ENCODE results near the gene WBP1L.
"Not testable (repeated sequence)": the region's sequence is repeated elsewhere in the genome, so short reads cannot be mapped to it uniquely, and the experiment has no call there.

WBP1L gene

GRCh38 chr10:102713539-102713813, 30.3 kb upstream of the WBP1L start:
- TF ChIP-seq POLR2AphosphoS5 (IDR thresholded peaks at IDR 0.05; ENCODE audit: low read depth, low read length) (0 out of 2 replicates have a peak, but pooled peaks have one; percentile 67), TAF1 (IDR thresholded peaks at IDR 0.05; ENCODE audit: borderline replicate concordance, low read depth, low read length) (no peak)
- FAIRE-seq, result no peak
- DNase-seq (ENCODE audit: insufficient read length), result no peak

DNA sequence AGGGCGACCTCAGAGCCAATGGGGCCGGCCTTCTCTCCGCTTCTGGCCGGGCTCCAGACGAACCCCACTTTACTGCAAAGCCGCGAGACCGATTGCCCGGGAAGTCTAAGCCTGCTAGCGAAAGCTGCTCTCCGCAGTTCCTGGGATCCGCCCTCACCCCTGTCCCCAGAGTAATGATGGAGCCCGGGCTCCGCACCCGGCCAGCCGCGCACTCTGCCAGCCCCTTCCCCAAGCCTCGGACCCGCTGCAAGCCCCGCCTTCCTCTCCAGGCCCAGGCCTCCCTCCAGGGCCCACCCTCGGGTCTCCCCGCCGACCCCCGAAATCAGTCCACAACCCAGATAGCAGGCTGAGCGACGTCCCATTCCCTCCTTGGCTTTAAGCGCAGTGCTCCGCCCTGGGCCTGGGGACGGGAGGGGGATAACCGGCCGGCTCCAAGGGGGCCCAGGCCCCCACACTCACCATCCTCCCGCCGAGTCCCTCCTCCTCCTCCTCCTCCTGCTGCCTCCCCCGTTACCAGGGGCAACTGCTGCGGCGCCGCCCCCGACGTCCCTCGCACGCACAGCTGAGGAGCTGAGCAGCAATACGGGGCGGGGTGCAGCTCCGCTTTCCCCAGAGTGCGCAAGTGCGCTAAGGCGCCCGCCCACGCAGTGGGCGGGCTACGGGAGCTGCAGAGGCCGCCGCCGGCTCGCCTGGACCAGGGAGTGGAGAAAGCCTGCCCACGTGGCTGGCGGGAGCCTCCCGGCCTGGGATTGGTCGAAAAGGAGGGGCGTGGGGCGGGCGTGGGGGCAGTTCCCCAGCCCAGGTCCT, 29.7 kb upstream of the WBP1L start, which contains the start of gene ARL3:
TSS of gene ARL3 (minus strand) at position 584 of the 807 bp plus-strand sequence. CDS start at position 462, 122 bp downstream.
- DNase-seq (ENCODE audit: insufficient read length) (peak; percentile 98), FAIRE-seq (peak; percentile 89)
- TF ChIP-seq TAF1 (IDR thresholded peaks at IDR 0.05; ENCODE audit: borderline replicate concordance, low read depth, low read length), result peak; percentile 74; the same call in 1 of the 2 replicates
- TF ChIP-seq POLR2AphosphoS5 (IDR thresholded peaks at IDR 0.05; ENCODE audit: low read depth, low read length), result no peak; the same call in none of the 2 replicates
- peak; percentile 74; the same call in 1 of the 2 replicates for TF ChIP-seq POLR2A (IDR thresholded peaks at IDR 0.05; ENCODE audit: low read depth, low read length)

GRCh38 chr10:102714621-102715455, 28.9 kb upstream of the WBP1L start, which contains the start of gene SFXN2:
TSS of gene SFXN2 (plus strand) at chr10:102714636. CDS start at chr10:102726637, 12,001 bp downstream.
- FAIRE-seq (peak; percentile 17), DNase-seq (ENCODE audit: insufficient read length) (peak; percentile 38)
- TF ChIP-seq POLR2AphosphoS5 (IDR thresholded peaks at IDR 0.05; ENCODE audit: low read depth, low read length) (peak; percentile 71), POLR2A (IDR thresholded peaks at IDR 0.05; ENCODE audit: low read depth, low read length) (peak; percentile 85), TAF1 (IDR thresholded peaks at IDR 0.05; ENCODE audit: borderline replicate concordance, low read depth, low read length) (0 out of 2 replicates have a peak, but pooled peaks have one; percentile 26)

- DNase-seq (ENCODE audit: insufficient read length), result no peak
- FAIRE-seq, result no peak
- no peak for TF ChIP-seq POLR2A (IDR thresholded peaks at IDR 0.05; ENCODE audit: low read depth, low read length)
- TF ChIP-seq TAF1 (IDR thresholded peaks at IDR 0.05; ENCODE audit: borderline replicate concordance, low read depth, low read length), result no peak
- no peak for TF ChIP-seq POLR2AphosphoS5 (IDR thresholded peaks at IDR 0.05; ENCODE audit: low read depth, low read length)
Measured at GRCh38 chr10:102715880-102716279, 27.9 kb upstream of the WBP1L start.

GRCh38 chr10:102716900-102717565, 26.7 kb upstream of the WBP1L start:
- not testable (repeated sequence) for DNase-seq (ENCODE audit: insufficient read length); FAIRE-seq

- no peak for DNase-seq (ENCODE audit: insufficient read length)
- no peak for FAIRE-seq
- TF ChIP-seq TAF1 (IDR thresholded peaks at IDR 0.05; ENCODE audit: borderline replicate concordance, low read depth, low read length) (no peak), POLR2AphosphoS5 (IDR thresholded peaks at IDR 0.05; ENCODE audit: low read depth, low read length) (no peak), POLR2A (IDR thresholded peaks at IDR 0.05; ENCODE audit: low read depth, low read length) (no peak)
Measured at GRCh38 chr10:102718220-102718619, 25.5 kb upstream of the WBP1L start.

- FAIRE-seq (no peak), DNase-seq (ENCODE audit: insufficient read length) (no peak)
- no peak for TF ChIP-seq TAF1 (IDR thresholded peaks at IDR 0.05; ENCODE audit: borderline replicate concordance, low read depth, low read length)
- TF ChIP-seq POLR2A (IDR thresholded peaks at IDR 0.05; ENCODE audit: low read depth, low read length), result no peak
- no peak for TF ChIP-seq POLR2AphosphoS5 (IDR thresholded peaks at IDR 0.05; ENCODE audit: low read depth, low read length)
Measured at GRCh38 chr10:102720337-102720736, 23.4 kb upstream of the WBP1L start.

GRCh38 chr10:102720775-102721301, 22.9 kb upstream of the WBP1L start:
- DNase-seq (ENCODE audit: insufficient read length), result no peak
- no peak for TF ChIP-seq TAF1 (IDR thresholded peaks at IDR 0.05; ENCODE audit: borderline replicate concordance, low read depth, low read length)
- TF ChIP-seq POLR2AphosphoS5 (IDR thresholded peaks at IDR 0.05; ENCODE audit: low read depth, low read length), result no peak
- TF ChIP-seq POLR2A (IDR thresholded peaks at IDR 0.05; ENCODE audit: low read depth, low read length), result no peak
- FAIRE-seq, result no peak

DNA sequence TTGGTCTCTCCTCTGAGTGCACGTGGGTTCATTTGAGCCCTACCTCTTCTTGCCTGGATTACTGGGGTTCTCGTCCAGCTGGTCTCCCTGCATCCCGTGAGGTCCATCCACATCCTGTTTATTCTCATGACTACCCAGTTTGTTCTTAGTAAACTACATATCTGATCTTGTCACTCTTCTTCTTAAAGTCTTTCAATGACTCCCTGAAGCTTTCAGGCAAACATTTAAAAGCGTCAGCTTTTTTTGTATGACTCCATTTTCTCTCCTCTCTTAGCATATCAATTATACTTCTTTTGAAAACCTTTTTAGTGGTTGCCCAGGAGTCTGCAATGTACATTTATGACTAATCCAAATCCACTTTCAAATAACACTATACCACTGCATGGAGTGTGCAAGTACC, 21.8 kb upstream of the WBP1L start:
- no peak for DNase-seq (ENCODE audit: insufficient read length)
- no peak for FAIRE-seq
- TF ChIP-seq POLR2AphosphoS5 (IDR thresholded peaks at IDR 0.05; ENCODE audit: low read depth, low read length), result no peak
- TF ChIP-seq POLR2A (IDR thresholded peaks at IDR 0.05; ENCODE audit: low read depth, low read length), result no peak
- no peak for TF ChIP-seq TAF1 (IDR thresholded peaks at IDR 0.05; ENCODE audit: borderline replicate concordance, low read depth, low read length)

- TF ChIP-seq POLR2A (IDR thresholded peaks at IDR 0.05; ENCODE audit: low read depth, low read length), result no peak
- no peak for TF ChIP-seq POLR2AphosphoS5 (IDR thresholded peaks at IDR 0.05; ENCODE audit: low read depth, low read length)
- no peak for TF ChIP-seq TAF1 (IDR thresholded peaks at IDR 0.05; ENCODE audit: borderline replicate concordance, low read depth, low read length)
- FAIRE-seq, result peak; percentile 17
- no peak for DNase-seq (ENCODE audit: insufficient read length)
Measured at GRCh38 chr10:102723989-102724388, 19.8 kb upstream of the WBP1L start.

DNA sequence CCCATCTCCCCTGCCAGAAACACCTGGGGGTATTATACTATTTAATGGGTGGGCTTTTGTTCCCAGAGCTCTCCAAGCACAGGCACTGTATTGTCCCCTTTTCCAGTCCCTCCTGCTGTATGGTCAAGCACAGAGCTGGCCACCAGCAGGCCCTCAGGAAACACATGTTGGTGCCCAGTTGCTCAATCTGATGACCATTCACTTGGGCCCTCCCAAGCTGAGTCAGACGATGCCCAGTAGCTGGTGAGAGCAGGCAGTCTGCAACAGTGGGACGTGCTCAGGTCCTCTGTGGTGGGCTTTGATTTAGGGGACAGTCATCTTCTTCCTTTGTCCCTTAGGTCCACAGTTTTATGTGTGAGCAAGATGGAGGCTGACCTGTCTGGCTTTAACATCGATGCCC, 17.5 kb upstream of the WBP1L start:
- DNase-seq (ENCODE audit: insufficient read length) (no peak), FAIRE-seq (no peak)

More for the DNA sequence above, 17.5 kb upstream of the WBP1L start:
- no peak for TF ChIP-seq POLR2A (IDR thresholded peaks at IDR 0.05; ENCODE audit: low read depth, low read length)
- TF ChIP-seq TAF1 (IDR thresholded peaks at IDR 0.05; ENCODE audit: borderline replicate concordance, low read depth, low read length), result no peak
- no peak for TF ChIP-seq POLR2AphosphoS5 (IDR thresholded peaks at IDR 0.05; ENCODE audit: low read depth, low read length)

All from GM12892 (cell line).